NCI-H345 (cell line): Measurements from ENCODE around the gene BICDL2.
A peak's percentile ranks its signal among the peaks of the same experiment; 100 is the strongest.

Source experiments
- DNase-seq: peaks from one replicate; lab custom pipeline; 2025; lab: John Stamatoyannopoulos, UW

BICDL2 gene

GRCh38 chr16:3023669-3024478 lies 12.9 kb downstream of the BICDL2 start, which contains the start of the genes HCFC1R1 and THOC6:
HCFC1R1 (minus strand) TSS chr16:3023942; CDS start chr16:3023941, 1 bp downstream.
THOC6 (plus strand) TSS chr16:3024035; CDS start chr16:3024327, 292 bp downstream.
- peak; percentile 99 for DNase-seq

DNA sequence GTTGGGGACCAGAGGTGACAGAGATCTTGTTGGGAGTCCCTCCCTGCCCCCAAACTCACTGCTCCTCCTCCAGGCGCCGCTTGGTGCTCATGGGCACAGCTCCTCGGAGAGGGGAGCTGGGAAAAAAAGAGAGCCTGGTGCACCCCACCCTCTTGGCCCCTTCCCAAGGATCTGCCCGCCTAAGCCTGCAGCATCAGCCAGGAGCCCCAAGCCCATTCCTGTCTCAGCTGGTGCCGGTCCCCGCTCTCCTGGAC lies 13.4 kb downstream of the BICDL2 start:
- peak; percentile 59 for DNase-seq

DNA sequence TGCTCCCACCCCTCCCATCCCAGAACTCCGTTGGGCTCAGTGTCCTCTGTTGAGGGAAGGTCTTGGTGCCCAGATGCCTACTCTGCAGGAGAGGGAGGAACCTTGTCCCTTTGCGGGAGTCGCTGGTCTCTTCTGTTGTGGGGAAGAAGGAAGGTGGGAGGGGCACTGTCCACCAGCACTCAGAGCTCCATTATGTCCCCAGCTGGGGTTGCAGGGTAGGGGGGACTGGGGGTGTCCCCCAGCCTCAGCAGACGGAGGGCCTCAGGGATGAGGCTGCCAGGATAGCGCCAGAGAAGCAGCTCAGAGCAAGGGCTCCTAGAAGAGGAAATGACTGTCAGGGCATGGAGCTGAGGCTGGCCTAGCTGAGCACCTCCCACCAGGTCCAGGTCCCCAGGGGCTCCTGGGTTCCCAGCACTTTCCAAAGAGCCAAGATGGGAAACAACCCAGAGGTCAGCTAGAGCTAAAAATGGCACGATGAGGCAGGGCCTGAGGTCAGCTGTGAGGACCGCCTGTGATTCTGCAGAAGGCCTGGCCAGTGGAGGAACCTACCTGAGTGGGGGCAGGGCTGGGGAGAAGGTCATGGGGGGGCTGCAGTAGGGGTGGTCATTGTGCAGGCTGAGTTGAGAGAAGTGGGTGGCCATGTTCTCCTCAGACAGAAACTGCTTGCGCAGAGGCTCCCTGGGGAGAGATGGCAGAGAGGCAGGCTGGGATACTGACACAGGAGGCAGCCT lies 13.9 kb downstream of the BICDL2 start:
- peak; percentile 43 for DNase-seq

DNA sequence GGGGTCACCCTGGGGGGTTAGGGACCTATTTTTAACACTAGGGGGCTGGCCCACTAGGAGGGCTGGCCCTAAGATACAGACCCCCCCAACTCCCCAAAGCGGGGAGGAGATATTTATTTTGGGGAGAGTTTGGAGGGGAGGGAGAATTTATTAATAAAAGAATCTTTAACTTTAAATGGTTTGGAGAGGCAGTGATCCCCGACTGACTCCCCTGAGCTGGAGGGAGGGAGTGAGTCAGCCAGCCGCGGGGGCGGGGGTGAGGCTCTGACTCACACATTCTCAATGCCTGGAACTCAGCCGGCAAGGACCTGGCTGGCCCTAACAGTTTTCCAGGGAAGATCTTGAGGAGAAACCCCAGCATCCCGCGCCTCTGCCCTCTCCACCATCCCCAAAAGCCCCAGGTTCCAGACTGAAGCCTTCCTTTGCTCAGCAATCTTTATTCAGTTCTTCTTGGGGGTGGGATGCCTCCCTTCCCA lies 14.5 kb downstream of the BICDL2 start:
- DNase-seq = peak; percentile 40

- DNase-seq = peak; percentile 70
These were observed 15.1 kb downstream of the BICDL2 start for GRCh38 chr16:3021449-3022207.

- peak; percentile 68 for DNase-seq
These were observed 15.9 kb downstream of the BICDL2 start for GRCh38 chr16:3020604-3021448.

DNA sequence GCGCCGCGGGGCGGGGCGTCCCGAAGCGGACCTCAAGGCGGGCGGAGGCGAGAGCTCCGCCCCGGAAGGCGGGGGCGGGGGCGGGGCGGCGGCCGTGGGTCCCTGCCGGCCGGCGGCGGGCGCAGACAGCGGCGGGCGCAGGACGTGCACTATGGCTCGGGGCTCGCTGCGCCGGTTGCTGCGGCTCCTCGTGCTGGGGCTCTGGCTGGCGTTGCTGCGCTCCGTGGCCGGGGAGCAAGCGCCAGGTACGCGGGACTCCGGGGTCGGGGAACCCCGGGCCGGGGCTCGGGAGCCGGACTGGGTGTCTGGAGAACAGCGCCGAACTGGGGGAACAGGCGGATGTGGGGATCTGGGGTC lies 16.5 kb downstream of the BICDL2 start, which contains the start of gene TNFRSF12A:
Gene TNFRSF12A, plus strand, starts transcription at position 122 of the 357 bp plus-strand sequence. Its CDS starts 30 bp downstream, at position 152.
- peak; percentile 83 for DNase-seq

GRCh38 chr16:3019594-3020246 lies 17.0 kb downstream of the BICDL2 start:
- DNase-seq = no peak

DNA sequence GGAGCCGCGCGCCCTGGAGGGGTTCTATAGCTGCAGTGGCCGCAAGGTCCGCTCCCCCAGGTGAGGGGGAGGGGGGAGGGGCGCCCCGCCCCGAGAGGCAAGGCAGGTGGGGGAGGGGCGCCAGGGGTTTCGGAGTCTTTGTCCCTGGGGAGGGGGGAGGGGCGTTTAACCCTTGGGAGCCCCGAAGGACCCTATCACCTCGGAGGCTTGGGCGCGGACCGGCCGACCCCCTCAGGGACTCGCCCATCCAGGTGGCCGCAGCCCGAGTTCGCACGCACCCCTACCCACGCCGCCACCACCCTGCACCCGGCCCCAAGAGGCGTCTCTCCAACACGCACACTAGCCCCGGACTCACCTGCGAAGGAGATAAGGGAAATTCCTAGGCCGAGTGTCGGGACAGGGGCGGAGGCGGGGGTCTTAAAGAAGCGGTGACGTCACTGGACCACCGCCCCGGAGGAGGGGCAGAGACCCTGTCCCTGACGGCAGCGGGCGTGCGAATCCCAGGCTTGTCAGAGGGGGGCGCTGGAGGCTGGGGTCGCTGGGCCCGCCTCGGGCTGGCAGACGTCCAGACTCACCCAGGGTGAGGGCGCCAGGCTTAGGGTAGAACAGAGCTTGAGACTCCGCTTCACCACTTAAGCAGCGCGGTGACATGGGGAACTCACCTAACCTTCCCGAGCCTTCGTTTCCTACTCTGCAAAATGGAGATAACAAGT lies 18.8 kb downstream of the BICDL2 start, which contains the start of gene CLDN6:
Gene CLDN6, minus strand, starts transcription at position 390 of the 713 bp plus-strand sequence. CDS start 2,162 bp downstream, outside the sequence.
- peak; percentile 11 for DNase-seq

GRCh38 chr16:3017344-3017743 lies 19.4 kb downstream of the BICDL2 start:
- no peak for DNase-seq

DNA sequence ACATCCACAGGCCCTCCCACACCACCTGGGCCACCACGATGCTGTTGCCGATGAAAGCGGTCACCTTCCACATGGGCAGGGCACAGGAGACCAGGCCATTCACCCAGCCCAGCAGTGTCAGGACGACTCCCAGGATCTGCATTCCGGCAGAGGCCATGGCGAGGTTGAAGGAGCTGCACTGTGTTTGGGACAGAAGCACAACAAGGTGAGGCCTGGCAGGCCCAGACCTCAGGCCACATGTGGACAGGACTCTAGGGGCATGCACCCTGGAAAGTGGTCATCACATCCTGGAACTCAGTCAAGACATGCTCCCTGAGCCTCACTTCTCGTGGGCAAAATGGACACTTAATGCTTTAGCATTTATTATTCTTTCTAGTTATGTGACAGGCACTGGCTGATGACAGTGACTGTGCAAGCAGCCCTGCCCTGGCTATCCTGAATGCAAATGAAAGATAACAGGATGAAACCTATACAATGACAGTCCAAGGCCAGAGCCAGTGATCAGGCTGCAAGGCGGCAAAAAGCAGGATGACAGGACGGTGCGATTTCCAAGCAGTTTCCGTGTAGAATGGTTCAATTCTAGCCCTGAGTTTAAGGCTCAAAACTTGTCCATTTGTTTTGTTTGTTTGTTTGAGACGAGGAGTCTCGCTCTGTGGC lies 20.8 kb downstream of the BICDL2 start:
- no peak for DNase-seq

DNA sequence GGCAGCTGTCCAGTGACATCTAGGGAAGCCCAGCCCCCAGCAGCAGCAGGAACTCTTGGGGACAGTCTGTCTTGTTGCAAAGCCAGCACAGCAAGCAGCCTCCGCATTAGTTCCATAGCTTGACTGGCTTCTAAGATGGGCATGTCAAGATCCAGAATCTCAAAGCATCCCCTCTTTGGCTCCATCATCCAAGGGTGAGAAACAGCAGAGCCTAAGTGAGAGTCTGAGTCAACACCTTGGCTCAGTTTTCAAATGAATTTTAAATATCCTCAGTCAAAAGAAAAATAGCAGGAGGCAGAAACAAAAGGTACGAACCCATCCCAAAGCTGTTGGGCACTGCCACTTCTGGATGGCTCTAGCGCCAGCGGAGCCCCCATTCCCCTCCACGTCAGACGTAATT lies 21.8 kb downstream of the BICDL2 start:
- no peak for DNase-seq

DNA sequence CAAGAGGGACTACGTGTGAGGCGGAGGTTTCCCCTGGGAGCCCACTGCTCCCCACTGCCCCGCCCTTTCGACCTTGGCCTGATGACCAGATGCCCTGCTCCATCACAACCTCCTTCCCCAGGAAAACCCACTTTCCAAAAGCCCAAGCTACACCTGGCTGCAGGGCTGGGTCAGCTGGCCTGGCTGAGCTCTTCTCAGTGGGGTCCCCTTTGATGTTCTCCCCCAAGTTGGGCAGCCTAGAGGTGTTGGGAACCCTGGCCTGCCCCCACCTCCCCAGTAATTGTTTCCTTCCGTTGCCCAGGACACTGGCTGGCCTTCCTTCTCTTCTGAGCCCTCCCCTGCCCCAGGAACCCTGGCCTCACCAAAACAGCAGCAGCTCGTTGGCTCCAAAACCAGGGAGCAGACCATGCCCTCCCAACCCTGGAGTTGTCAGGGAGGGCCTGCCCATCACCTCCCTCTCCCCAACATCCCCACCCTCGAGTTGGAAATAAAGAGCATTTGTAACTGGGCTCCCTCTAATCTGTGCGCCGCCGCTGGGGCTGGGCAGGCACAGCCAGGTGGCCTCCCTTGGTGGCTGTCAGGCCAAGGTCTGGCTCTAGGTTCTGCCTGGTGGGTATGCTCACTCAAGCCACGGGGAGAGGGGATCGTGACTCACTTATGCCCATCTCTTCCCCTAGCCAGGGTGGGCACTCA lies 22.6 kb downstream of the BICDL2 start:
- DNase-seq = no peak

GRCh38 chr16:3013491-3013951 lies 23.2 kb downstream of the BICDL2 start:
- no peak for DNase-seq

DNA sequence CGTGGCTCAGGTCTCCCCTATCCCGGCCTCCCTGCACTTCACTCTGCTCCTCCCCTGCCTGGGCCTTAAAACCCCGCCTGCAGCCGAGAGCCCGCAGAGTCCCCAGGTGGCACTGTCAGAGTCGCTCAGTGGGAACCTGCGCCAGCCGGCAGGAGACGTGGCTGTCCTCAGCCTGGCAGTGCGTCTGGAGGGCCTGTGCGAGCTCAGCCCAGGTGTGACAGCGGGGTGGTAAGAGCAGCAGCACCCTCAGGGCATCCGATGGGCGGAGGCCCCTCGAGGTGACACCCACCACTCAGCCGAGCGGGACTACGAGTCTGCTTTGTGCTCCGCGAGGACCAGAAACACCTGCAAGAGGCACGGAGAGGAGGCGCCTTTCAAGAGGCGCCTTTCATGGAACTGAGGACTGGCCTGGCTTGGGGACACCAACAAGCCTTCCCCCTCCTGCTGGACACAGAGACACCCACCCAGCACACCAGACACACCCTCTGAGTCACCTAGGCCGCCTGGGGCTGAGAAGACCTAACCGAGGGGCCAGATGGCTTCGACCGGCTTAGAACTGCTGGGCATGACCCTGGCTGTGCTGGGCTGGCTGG lies 23.8 kb downstream of the BICDL2 start, which contains the start of gene CLDN9:
Gene CLDN9, plus strand, starts transcription at position 96 of the 593 bp plus-strand sequence. Its CDS starts 440 bp downstream, at position 536.
- peak; percentile 96 for DNase-seq

GRCh38 chr16:3012246-3012645 lies 24.5 kb downstream of the BICDL2 start:
- DNase-seq = peak; percentile 86

DNA sequence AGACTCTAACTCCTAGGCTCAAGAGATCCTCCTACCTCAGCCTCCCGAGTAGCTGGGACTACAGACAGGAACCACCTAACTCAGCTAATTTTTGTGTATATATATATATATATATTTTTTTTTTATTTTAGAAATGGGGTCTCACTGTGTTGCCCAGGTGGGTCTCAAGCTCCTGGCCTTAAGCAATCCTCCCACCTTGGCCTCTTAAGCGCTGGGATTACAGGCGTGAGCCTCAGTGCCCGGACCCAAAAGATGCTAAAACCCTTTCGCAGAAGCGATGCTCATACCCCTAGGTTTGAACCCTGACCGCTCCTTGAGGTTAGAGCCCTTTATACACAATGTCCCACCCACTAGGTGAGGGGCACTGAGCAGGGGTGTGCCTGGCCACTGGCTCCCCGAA lies 26.2 kb downstream of the BICDL2 start:
- DNase-seq = no peak
